GM12865 (cell line): ENCODE results near the gene BTLA.
"Not testable (repeated sequence)": the region's sequence is repeated elsewhere in the genome, so short reads cannot be mapped to it uniquely, and the experiment has no call there.

Experiments used
- DNase-seq: peaks from one replicate; pipeline ENCODE4 v3.0.0; 2010; ENCODE audit warnings: low read depth
- H3K4me3 ChIP-seq: 2 replicates; pipeline ENCODE4 v1.5.1; 2011; ENCODE audit warnings: mild to moderate bottlenecking, low read depth, low read length, control low read depth
- CTCF ChIP-seq: IDR thresholded peaks from 2 replicates; pipeline ENCODE4 v1.5.1; 2011; ENCODE audit warnings: low read length, control low read depth, low read depth, inconsistent platforms; ENCODE audit not compliant: insufficient read depth; ENCODE audit errors: missing control alignments

Gene BTLA

DNA sequence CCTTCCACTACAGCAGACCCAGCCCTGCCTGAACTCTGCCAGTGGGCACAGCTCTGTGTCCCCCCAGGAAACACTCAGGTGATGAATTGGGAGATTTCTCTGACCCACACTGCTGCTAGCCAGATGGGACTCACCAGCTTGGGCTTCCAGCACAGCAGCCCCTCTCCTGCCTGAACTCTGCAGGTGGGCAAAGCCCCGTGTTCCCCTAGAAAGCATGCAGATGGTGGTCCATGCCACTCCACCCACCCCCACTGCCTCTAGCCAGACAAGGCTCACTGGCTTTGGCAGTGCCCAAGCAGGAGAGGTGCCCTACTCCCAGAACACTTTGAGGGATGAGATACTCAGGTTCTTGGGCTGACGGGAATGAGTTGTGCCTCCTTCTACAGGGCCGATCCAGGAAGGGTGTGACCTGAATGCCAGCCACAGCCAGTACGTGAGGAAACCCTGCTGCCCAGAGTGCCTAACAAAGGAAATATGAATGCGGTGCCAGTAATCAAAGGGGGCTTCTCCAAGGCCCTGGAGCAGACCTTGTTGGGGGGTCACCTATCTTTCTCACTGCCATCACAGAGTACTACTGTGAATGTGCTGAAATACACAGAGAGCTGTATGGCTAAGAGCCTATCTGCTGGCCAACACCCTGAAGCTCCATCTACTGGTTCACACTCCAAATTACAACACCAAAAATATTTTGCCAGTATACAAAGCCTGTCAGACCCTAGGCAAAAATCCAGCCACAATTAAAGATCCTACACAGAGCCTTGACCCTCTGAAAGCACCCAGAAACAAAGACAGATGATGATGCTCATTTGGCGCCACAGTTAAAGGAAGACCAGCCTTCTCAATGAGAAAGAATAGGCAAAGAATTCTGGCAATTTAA lies 61.9 kb downstream of the BTLA start:
- TF ChIP-seq CTCF = peak; percentile 62
- no peak overlapping the region for H3K4me3 ChIP-seq

DNA sequence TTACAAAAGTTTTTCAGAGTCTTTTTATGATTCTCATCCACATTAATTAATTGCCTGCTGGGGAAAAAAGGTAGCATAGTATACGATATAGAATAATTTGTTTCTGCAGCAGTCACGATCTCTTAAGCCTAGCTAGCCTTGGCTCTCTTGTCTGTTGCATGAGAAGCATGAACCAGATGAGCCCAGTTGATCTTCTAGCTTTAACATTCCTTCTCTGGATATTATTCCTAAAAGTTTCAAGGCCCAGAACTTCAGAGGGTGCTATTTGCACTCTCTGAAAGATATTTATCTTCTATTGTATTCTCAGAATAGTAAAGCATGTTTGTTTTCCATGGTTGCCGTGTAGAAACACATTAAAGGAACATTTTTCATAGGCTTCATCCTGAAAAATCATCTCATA lies 69.3 kb downstream of the BTLA start:
- no peak for TF ChIP-seq CTCF
- DNase-seq = no peak
- H3K4me3 ChIP-seq = no peak overlapping the region

More for the DNA sequence above, 61.9 kb downstream of the BTLA start:
- DNase-seq = peak; percentile 74

DNA sequence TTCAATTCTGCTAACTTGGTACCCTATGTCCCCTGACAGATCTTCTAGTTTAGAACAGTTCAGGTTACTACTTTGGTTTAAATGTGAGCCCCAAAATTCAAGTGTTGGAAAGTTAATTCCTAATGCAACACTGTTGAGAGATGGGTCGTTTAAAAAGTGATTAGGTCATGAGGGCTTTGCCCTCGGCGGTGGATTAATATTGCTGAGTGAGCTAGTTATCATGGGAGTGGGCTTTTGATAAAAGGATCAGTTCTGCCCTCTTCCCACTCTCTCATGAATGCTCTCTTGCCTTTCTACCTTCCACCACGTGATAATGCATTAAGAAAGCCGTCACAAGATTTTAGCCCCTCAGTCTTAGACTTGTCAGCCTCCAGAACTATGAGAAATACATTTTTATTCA lies 72.1 kb downstream of the BTLA start:
- no peak for DNase-seq
- no peak for TF ChIP-seq CTCF
- no peak overlapping the region for H3K4me3 ChIP-seq

DNA sequence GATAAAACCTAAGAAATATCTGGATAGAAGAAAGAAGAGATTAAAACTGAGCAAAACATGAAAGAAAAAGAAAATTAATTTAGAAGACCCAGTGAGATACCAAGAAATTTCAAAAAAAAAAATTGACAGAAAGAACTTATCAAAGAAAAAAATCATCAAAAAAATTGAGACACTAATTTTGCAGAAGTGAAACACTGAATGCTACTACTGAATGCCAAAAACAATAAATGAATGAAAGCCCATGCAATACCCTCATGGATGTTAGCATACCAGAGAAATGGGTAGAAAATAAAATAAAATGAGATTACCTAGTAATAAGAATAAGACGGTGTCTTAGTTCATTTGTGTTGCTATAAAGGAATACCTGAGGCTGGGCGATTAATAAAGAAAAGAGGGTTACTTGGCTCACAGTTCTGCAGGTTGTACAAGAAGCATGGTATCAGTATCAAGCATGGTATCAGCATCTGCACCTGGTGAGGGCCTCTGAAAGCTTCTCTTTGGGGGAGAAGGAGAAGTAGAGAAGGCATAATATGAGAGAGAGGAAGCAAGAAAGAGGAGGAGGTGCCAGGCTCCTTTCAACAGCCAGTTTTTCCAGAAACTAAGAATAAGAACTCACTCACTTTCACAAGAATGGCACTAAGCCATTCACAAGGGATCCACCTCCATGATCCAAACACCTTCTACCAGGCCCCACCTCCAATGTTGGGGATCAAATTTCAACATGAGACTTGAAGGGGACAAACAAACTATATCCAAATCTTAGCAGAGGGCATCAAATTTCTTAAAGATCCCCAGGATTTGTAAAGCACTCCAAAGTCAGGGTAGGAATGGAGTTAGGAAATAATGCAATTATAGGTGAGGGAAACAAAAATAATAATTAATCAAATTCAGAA lies 73.2 kb downstream of the BTLA start:
- peak; percentile 26 for DNase-seq

GRCh38 chr3:112425382-112425781 lies 73.9 kb downstream of the BTLA start:
- TF ChIP-seq CTCF = no peak
- H3K4me3 ChIP-seq = no peak overlapping the region
- DNase-seq = no peak

More for the DNA sequence above, 73.2 kb downstream of the BTLA start:
- TF ChIP-seq CTCF = no peak
- no peak overlapping the region for H3K4me3 ChIP-seq

DNA sequence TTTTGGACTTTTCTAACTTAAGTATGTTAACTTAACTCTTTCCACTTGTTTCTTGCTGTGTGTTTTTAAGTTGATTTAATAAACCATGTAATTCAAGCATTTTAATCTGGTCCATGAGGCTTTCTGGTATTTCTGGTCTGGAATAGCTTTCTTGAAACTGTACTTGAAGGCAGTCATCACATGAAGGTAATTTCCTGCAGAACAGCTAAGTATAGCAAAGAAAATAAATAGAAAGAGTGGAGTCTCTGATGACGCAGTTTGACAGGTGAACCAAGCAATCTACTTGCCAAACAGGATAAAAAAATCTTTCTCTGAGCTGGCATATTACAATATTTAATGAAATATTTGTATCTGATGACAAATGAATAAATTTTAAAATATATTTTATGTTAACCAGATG lies 74.9 kb downstream of the BTLA start:
- H3K4me3 ChIP-seq = no peak overlapping the region

GRCh38 chr3:112422921-112423320 lies 76.4 kb downstream of the BTLA start:
- not testable (repeated sequence) for H3K4me3 ChIP-seq, DNase-seq

More for the DNA sequence above, 74.9 kb downstream of the BTLA start:
- no peak for TF ChIP-seq CTCF
- no peak for DNase-seq

DNA sequence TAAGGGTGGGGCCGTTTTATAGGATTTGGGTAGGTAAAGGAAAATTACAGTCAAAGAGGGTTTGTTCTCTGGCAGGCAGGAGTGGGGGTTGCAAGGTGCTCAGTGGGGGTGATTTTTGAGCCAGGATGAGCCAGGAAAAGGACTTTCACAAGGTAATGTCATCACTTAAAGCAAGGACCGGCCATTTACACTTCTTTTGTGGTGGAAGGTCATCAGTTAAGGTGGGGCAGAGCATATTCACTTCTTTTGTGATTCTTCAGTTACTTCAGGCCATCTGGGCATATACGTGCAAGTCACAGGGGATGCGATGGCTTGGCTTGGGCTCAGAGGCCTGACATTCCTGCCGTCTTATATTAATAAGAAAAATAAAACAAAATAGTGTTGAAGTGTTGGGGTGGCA lies 80.7 kb downstream of the BTLA start:
- not testable (repeated sequence) for H3K4me3 ChIP-seq

More for the DNA sequence above, 80.7 kb downstream of the BTLA start:
- DNase-seq = not testable (repeated sequence)
